CD14-positive monocyte (primary cell): ENCODE measurements around the gene EIPR1. TPM values are rescaled to one million over a fixed set of nuclear protein-coding genes. Genes with fewer than 3 reads are reported as not detected.

Source experiments
- DNase-seq, 3 donors: peaks; one replicate each; pipeline ENCODE4 v3.0.0-alpha.2; 2011 to 2022
- H2AFZ ChIP-seq: 2 replicates; pipeline ENCODE4 v1.6.0; 2012; ENCODE audit warnings: mild to moderate bottlenecking, low read depth, low read length, inconsistent platforms; ENCODE audit not compliant: insufficient read depth, poor library complexity, severe bottlenecking
- H3K27ac ChIP-seq, 2 donors: 1 replicate in 1 of 2; 2 replicates in 1 of 2; pipeline ENCODE4 v1.5.1; 2012 to 2013; ENCODE audit warnings: low read length in 2 of 2, control low read depth in 1 of 2, inconsistent platforms in 1 of 2, low read depth in 1 of 2, mild to moderate bottlenecking in 1 of 2
- H3K27me3 ChIP-seq, 2 donors: one replicate each; pipeline versions ENCODE4 v1.6.0 to v1.6.1; 2011 to 2013; ENCODE audit warnings: low read length in 2 of 2; ENCODE audit not compliant: control insufficient read depth in 2 of 2, insufficient read depth in 2 of 2
- H3K36me3 ChIP-seq, 2 donors: replicated peaks in 1 of 2; 1 replicate in 1 of 2; 2 replicates in 1 of 2; pipeline versions ENCODE4 v1.5.1 to v1.6.1; 2012 to 2013; ENCODE audit warnings: low read length in 2 of 2, control low read depth in 1 of 2, inconsistent platforms in 1 of 2, mild to moderate bottlenecking in 1 of 2; ENCODE audit not compliant: insufficient read depth in 2 of 2, control insufficient read depth in 1 of 2
- H3K4me1 ChIP-seq, 2 donors: 1 replicate in 1 of 2; 2 replicates in 1 of 2; pipeline versions ENCODE4 v1.5.1 to v1.6.1; 2012 to 2013; ENCODE audit warnings: low read length in 2 of 2, control low read depth in 1 of 2, inconsistent platforms in 1 of 2, mild to moderate bottlenecking in 1 of 2, moderate library complexity in 1 of 2; ENCODE audit not compliant: insufficient read depth in 2 of 2, control insufficient read depth in 1 of 2
- H3K4me2 ChIP-seq: replicated peaks from 2 replicates; pipeline ENCODE3; 2012; ENCODE audit warnings: low read length, moderate library complexity, mild to moderate bottlenecking; ENCODE audit not compliant: poor library complexity, severe bottlenecking; ENCODE audit errors: extremely low read depth
- H3K4me3 ChIP-seq, 3 experiments: fragments of 200-600 bp in 1 of 3; sonication (generic) in 1 of 3; replicated peaks in 1 of 3; 1 replicate in 2 of 3; 2 replicates in 1 of 3; pipeline ENCODE4 v1.5.1; 2011 to 2013; ENCODE audit warnings: low read length in 3 of 3, mild to moderate bottlenecking in 3 of 3, control low read depth in 2 of 3, low read depth in 2 of 3, inconsistent platforms in 1 of 3, moderate library complexity in 1 of 3
- H3K79me2 ChIP-seq: 2 replicates; pipeline ENCODE4 v1.6.0; 2012; ENCODE audit warnings: mild to moderate bottlenecking, control low read depth, inconsistent platforms, low read length, moderate library complexity; ENCODE audit not compliant: insufficient read depth
- H3K9ac ChIP-seq: 2 replicates; pipeline ENCODE4 v1.6.0; 2017; ENCODE audit warnings: low read length, mild to moderate bottlenecking; ENCODE audit not compliant: insufficient read depth, poor library complexity, severe bottlenecking
- H3K9me3 ChIP-seq, 2 donors: replicated peaks in 1 of 2; 1 replicate in 1 of 2; 2 replicates in 1 of 2; pipeline versions ENCODE4 v1.5.1 to v1.6.1; 2012 to 2013; ENCODE audit warnings: low read length in 2 of 2, control low read depth in 1 of 2; ENCODE audit not compliant: control insufficient read depth in 1 of 2, insufficient read depth in 1 of 2
- H4K20me1 ChIP-seq: 2 replicates; pipeline ENCODE4 v1.6.0; 2012; ENCODE audit warnings: mild to moderate bottlenecking, low read length, control low read depth, moderate library complexity; ENCODE audit not compliant: insufficient read depth
- H3K27ac Mint-ChIP-seq, 7 donors: one replicate each; pipeline ENCODE4 v1.8.0; 2020; ENCODE audit warnings: mild to moderate bottlenecking in 7 of 7, mixed read lengths in 7 of 7, moderate library complexity in 6 of 7, inconsistent platforms in 2 of 7
- H3K27me3 Mint-ChIP-seq, 3 donors: one replicate each; pipeline ENCODE4 v1.8.0; 2021 to 2022; ENCODE audit warnings: low read depth in 3 of 3, mild to moderate bottlenecking in 3 of 3, mixed read lengths in 3 of 3, moderate library complexity in 3 of 3, inconsistent platforms in 1 of 3
- H3K36me3 Mint-ChIP-seq, 2 donors: one replicate each; pipeline ENCODE4 v1.8.0; 2020; ENCODE audit warnings: mixed read lengths in 2 of 2, inconsistent platforms in 1 of 2, mild to moderate bottlenecking in 1 of 2
- H3K4me1 Mint-ChIP-seq: one replicate; pipeline ENCODE4 v1.8.0; 2020; ENCODE audit warnings: mild to moderate bottlenecking, mixed read lengths
- H3K4me3 Mint-ChIP-seq, 2 donors: one replicate each; pipeline ENCODE4 v1.8.0; 2020; ENCODE audit warnings: mild to moderate bottlenecking in 2 of 2, mixed read lengths in 2 of 2, moderate library complexity in 1 of 2
- H3K9me3 Mint-ChIP-seq, 7 donors: one replicate each; pipeline ENCODE4 v1.8.0; 2020 to 2022; ENCODE audit warnings: mixed read lengths in 7 of 7, mild to moderate bottlenecking in 6 of 7, moderate library complexity in 6 of 7, inconsistent platforms in 2 of 7
- WGBS: methylation state at CpG from one replicate; pipeline ENCODE4 v1.1.5; 2013; ENCODE audit warnings: missing lambda C conversion rate; ENCODE audit not compliant: insufficient coverage; 5-methylcytosine and 5-hydroxymethylcytosine counted together
- intact Hi-C, 2 donors: fragments of 100-400 bp; cut with micrococcal nuclease; formaldehyde crosslinking; loops; one replicate each; pipeline versions ENCODE4 v1.15.0 to v1.15.1; 2023
- polyA plus RNA-seq, 3 donors: library from polyadenylated mRNA; depleted of rRNA in 1 of 3; unstranded in 2 of 3; stranded (reverse) in 1 of 3; fragments of 300-500 nt in 2 of 3; fragments of >200 nt in 1 of 3; fragmentation: Illumina TruSeq in 2 of 3; gene quantifications; 1 replicate in 2 of 3; 2 replicates in 1 of 3; pipeline ENCODE4 v1.2.3, GENCODE V29; 2012 to 2021
- TF ChIP-seq, protein P1 (sequence below): fragments of 200-600 bp; IDR thresholded peaks from one replicate; pipeline ENCODE4 v1.8.0; 2022; ENCODE audit warnings: antibody characterized with exemption, mild to moderate bottlenecking

EIPR1 gene
- polyA plus RNA-seq, 3 donors: 19.0 to 22.4 (median 20.8) TPM

- Mint-ChIP-seq H3K27ac (no peak overlapping the region), H3K4me1 (no peaks in the 10 kb centered on the region), H3K9me3 (peaks cover 0 to 5% (median 0%) of the 10 kb centered on the region in 7 donors), H3K4me3 (no peak overlapping the region), H3K36me3 (peaks cover 53 to 75% of the 10 kb centered on the region in 2 donors), H3K27me3 (peaks cover 0 to 3% (median 0%) of the 10 kb centered on the region in 3 donors)
- no peaks in the 10 kb centered on the region for H3K4me1 ChIP-seq
- TF ChIP-seq, protein P1, sequence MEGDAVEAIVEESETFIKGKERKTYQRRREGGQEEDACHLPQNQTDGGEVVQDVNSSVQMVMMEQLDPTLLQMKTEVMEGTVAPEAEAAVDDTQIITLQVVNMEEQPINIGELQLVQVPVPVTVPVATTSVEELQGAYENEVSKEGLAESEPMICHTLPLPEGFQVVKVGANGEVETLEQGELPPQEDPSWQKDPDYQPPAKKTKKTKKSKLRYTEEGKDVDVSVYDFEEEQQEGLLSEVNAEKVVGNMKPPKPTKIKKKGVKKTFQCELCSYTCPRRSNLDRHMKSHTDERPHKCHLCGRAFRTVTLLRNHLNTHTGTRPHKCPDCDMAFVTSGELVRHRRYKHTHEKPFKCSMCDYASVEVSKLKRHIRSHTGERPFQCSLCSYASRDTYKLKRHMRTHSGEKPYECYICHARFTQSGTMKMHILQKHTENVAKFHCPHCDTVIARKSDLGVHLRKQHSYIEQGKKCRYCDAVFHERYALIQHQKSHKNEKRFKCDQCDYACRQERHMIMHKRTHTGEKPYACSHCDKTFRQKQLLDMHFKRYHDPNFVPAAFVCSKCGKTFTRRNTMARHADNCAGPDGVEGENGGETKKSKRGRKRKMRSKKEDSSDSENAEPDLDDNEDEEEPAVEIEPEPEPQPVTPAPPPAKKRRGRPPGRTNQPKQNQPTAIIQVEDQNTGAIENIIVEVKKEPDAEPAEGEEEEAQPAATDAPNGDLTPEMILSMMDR: no peak
- H3K79me2 ChIP-seq: no peaks in the 10 kb centered on the region
- no peak for DNase-seq
- H3K9me3 ChIP-seq: no peaks in the 10 kb centered on the region
- no peak overlapping the region for H3K9ac ChIP-seq
- WGBS: 96% methylated on average over 21 of the region's 21 CpGs
- H4K20me1 ChIP-seq: no peaks in the 10 kb centered on the region
- H2AFZ ChIP-seq: no peak overlapping the region
- H3K36me3 ChIP-seq: peaks cover 31 to 51% of the 10 kb centered on the region in 2 donors
- H3K27me3 ChIP-seq: no peaks in the 10 kb centered on the region
- no peak overlapping the region for H3K4me2 ChIP-seq
- no peak overlapping the region for H3K4me3 ChIP-seq
- intact Hi-C loops: no loop called here
- no peak overlapping the region for H3K27ac ChIP-seq
These were observed 189.1 kb downstream of the EIPR1 start for GRCh38 chr2:3188405-3188946.

GRCh38 chr2:3187467-3187866, 190.2 kb downstream of the EIPR1 start:
- Mint-ChIP-seq H3K9me3 (peaks cover 0 to 5% (median 0%) of the 10 kb centered on the region in 7 donors), H3K36me3 (peaks cover 43 to 66% of the 10 kb centered on the region in 2 donors), H3K4me1 (no peaks in the 10 kb centered on the region), H3K27me3 (peaks cover 0 to 3% (median 0%) of the 10 kb centered on the region in 3 donors), H3K27ac (no peak overlapping the region), H3K4me3 (no peak overlapping the region)
- TF ChIP-seq, protein P1: no peak
- no peaks in the 10 kb centered on the region for H4K20me1 ChIP-seq
- no peak overlapping the region for H2AFZ ChIP-seq
- no peaks in the 10 kb centered on the region for H3K9me3 ChIP-seq
- no peaks in the 10 kb centered on the region for H3K79me2 ChIP-seq
- no peaks in the 10 kb centered on the region for H3K4me1 ChIP-seq
- no peak overlapping the region for H3K4me3 ChIP-seq
- no peak for DNase-seq
- intact Hi-C loops: no loop called here
- WGBS: no CpG with 5 or more reads among the region's 12 CpGs
- H3K27me3 ChIP-seq: no peaks in the 10 kb centered on the region
- H3K4me2 ChIP-seq: no peak overlapping the region
- no peak overlapping the region for H3K9ac ChIP-seq
- peaks cover 22 to 40% of the 10 kb centered on the region in 2 donors for H3K36me3 ChIP-seq
- no peak overlapping the region for H3K27ac ChIP-seq
